PC-9 (cell line): ENCODE results near the gene MACC1. TPM values are rescaled to one million over a fixed set of nuclear protein-coding genes. Genes with fewer than 3 reads are reported as not detected.

Source experiments
- BruUV-seq: library from RNA; stranded (reverse); fragments of 400-500 nt; replicated peaks from 2 replicates; lab custom pipeline; 2021; lab: Mats Ljungman, UMichigan
- CTCF ChIA-PET: fragments of 300-600 bp; sonication (Branson Sonifier 250); formaldehyde crosslinking; loops from one replicate; lab custom pipeline; 2022; ENCODE audit warnings: antibody characterized with exemption; lab: Charles Lee
- POLR2A ChIA-PET: fragments of 300-600 bp; sonication (Branson Sonifier 250); formaldehyde crosslinking; loops from one replicate; lab custom pipeline; 2022; ENCODE audit warnings: antibody characterized with exemption; ENCODE audit not compliant: unreplicated experiment; lab: Charles Lee
- DNase-seq, 2 experiments: peaks; one replicate each; pipeline versions ENCODE4 v3.0.0 to v3.0.0-alpha.2; 2015 to 2022; ENCODE audit warnings: mixed read lengths in 1 of 2
- H2AFZ ChIP-seq: fragments of 200-600 bp; sonication (generic); 2 replicates; pipeline ENCODE4 v1.8.1; 2017; ENCODE audit warnings: antibody characterized with exemption
- H3F3A ChIP-seq: fragments of 200-600 bp; sonication (generic); 2 replicates; pipeline ENCODE4 v1.8.1; 2017; ENCODE audit warnings: antibody characterized with exemption, mild to moderate bottlenecking, low read depth; ENCODE audit not compliant: insufficient read depth
- H3K27ac ChIP-seq: fragments of 200-600 bp; sonication (generic); 2 replicates; pipeline ENCODE4 v1.6.1; 2016; ENCODE audit warnings: mixed run types
- H3K27me3 ChIP-seq: fragments of 200-600 bp; sonication (generic); 2 replicates; pipeline ENCODE4 v1.6.1; 2016; ENCODE audit warnings: low read depth, mixed run types; ENCODE audit not compliant: insufficient read depth
- H3K36me3 ChIP-seq: fragments of 200-600 bp; sonication (generic); 2 replicates; pipeline ENCODE4 v1.6.1; 2016; ENCODE audit warnings: low read depth, mixed run types
- H3K4me1 ChIP-seq: fragments of 200-600 bp; sonication (generic); replicated peaks from 2 replicates; pipeline ENCODE4 v1.6.1; 2016; ENCODE audit warnings: mixed run types; ENCODE audit not compliant: insufficient read depth
- H3K4me2 ChIP-seq: fragments of 200-600 bp; sonication (generic); 2 replicates; pipeline ENCODE4 v1.6.1; 2017; ENCODE audit warnings: mixed run types
- H3K4me3 ChIP-seq: fragments of 200-600 bp; sonication (generic); 2 replicates; pipeline ENCODE4 v1.6.1; 2016; ENCODE audit warnings: mixed run types
- H3K79me2 ChIP-seq: fragments of 200-600 bp; sonication (generic); 2 replicates; pipeline ENCODE4 v1.6.1; 2017; ENCODE audit warnings: low read depth, mixed run types
- H3K9me2 ChIP-seq: fragments of 200-600 bp; sonication (generic); 2 replicates; pipeline ENCODE4 v1.8.1; 2017; ENCODE audit warnings: mild to moderate bottlenecking; ENCODE audit not compliant: insufficient read depth
- H3K9me3 ChIP-seq: fragments of 200-600 bp; sonication (generic); 2 replicates; pipeline ENCODE4 v1.8.1; 2016; ENCODE audit warnings: low read depth; ENCODE audit not compliant: insufficient read depth
- H4K20me1 ChIP-seq: fragments of 200-600 bp; sonication (generic); 2 replicates; pipeline ENCODE4 v1.8.1; 2017; ENCODE audit not compliant: insufficient read depth
- EZH2 ChIP-seq: fragments of 200-600 bp; sonication (generic); IDR thresholded peaks from 2 replicates; pipeline ENCODE4 v1.8.0; 2017; ENCODE audit warnings: antibody characterized with exemption, low read depth
- intact Hi-C: fragments of 100-400 bp; cut with micrococcal nuclease; formaldehyde crosslinking; loops from one replicate; pipeline ENCODE4 v1.10.0; 2022; ENCODE audit not compliant: unreplicated experiment
- total RNA-seq: library from RNA; stranded (reverse); gene quantifications from 2 replicates; pipeline ENCODE4 v1.2.3, GENCODE V29; 2021
- TF ChIP-seq, protein P1 (sequence below): fragments of 200-600 bp; sonication (generic); conservative IDR thresholded peaks from 2 replicates; pipeline ENCODE4 v1.6.1; 2017; ENCODE audit warnings: mixed run types, antibody characterized with exemption, mild to moderate bottlenecking, moderate library complexity

The MACC1 gene
- total RNA-seq, 1 experiment from 2014 or later, result 50.8 TPM

DNA sequence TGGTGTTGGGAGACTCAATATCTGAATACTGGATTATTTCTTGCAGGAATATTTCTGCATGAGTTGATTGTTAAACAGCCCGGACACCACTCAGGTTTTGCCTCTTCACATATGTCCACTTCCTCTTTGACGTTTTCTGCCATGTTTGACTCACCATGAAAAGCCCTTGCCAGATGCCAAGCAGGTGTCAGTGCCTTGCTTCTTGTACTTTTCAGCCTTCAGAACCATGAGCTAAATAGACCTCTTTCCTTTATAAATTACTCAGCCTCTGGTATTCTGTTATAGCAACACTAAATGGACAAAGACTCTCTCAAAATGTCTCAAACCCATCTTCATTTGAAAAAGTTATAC, 24.7 kb upstream of the MACC1 start:
- ChIA-PET CTCF (interaction anchor here (0.6 kb wide), 1 partner anchor 484 kb away, joined by 4 read pairs; no protein-coding TSS in a partner anchor), POLR2A (no interaction called here)
- Histone ChIP-seq H3K9me2 (no peaks in the 10 kb centered on the region), H3K4me1 (peaks cover 10% of the 10 kb centered on the region; the same call in 1 of the 2 replicates), H3K4me2 (no peak overlapping the region), H3K27me3 (no peaks in the 10 kb centered on the region), H4K20me1 (no peaks in the 10 kb centered on the region), H3F3A (no peaks in the 10 kb centered on the region), H3K27ac (no peak overlapping the region), H2AFZ (peak overlapping the region; percentile 40; the same call in 1 of the 2 replicates), H3K36me3 (no peaks in the 10 kb centered on the region), H3K9me3 (no peaks in the 10 kb centered on the region), H3K4me3 (no peak overlapping the region), H3K79me2 (no peaks in the 10 kb centered on the region)
- no peak for DNase-seq
- TF ChIP-seq, protein P1, sequence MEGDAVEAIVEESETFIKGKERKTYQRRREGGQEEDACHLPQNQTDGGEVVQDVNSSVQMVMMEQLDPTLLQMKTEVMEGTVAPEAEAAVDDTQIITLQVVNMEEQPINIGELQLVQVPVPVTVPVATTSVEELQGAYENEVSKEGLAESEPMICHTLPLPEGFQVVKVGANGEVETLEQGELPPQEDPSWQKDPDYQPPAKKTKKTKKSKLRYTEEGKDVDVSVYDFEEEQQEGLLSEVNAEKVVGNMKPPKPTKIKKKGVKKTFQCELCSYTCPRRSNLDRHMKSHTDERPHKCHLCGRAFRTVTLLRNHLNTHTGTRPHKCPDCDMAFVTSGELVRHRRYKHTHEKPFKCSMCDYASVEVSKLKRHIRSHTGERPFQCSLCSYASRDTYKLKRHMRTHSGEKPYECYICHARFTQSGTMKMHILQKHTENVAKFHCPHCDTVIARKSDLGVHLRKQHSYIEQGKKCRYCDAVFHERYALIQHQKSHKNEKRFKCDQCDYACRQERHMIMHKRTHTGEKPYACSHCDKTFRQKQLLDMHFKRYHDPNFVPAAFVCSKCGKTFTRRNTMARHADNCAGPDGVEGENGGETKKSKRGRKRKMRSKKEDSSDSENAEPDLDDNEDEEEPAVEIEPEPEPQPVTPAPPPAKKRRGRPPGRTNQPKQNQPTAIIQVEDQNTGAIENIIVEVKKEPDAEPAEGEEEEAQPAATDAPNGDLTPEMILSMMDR, result no peak
- no peak for TF ChIP-seq EZH2
- intact Hi-C loops, result loop anchor here (1.0 to 5.0 kb wide), 5 partner anchors 25 to 284 kb away; partner anchors contain the start of gene MACC1
- BruUV-seq, result no TSS peak

- peak in 1 of 2 experiments; percentile 54 for DNase-seq
- intact Hi-C loops, result loop anchor here (1.0 to 5.0 kb wide), 5 partner anchors 24 to 283 kb away; partner anchors contain the start of gene MACC1
- TF ChIP-seq EZH2, result no peak
- TF ChIP-seq, protein P1, result no peak
Measured at GRCh38 chr7:20241194-20241910, 24.2 kb upstream of the MACC1 start.

DNA sequence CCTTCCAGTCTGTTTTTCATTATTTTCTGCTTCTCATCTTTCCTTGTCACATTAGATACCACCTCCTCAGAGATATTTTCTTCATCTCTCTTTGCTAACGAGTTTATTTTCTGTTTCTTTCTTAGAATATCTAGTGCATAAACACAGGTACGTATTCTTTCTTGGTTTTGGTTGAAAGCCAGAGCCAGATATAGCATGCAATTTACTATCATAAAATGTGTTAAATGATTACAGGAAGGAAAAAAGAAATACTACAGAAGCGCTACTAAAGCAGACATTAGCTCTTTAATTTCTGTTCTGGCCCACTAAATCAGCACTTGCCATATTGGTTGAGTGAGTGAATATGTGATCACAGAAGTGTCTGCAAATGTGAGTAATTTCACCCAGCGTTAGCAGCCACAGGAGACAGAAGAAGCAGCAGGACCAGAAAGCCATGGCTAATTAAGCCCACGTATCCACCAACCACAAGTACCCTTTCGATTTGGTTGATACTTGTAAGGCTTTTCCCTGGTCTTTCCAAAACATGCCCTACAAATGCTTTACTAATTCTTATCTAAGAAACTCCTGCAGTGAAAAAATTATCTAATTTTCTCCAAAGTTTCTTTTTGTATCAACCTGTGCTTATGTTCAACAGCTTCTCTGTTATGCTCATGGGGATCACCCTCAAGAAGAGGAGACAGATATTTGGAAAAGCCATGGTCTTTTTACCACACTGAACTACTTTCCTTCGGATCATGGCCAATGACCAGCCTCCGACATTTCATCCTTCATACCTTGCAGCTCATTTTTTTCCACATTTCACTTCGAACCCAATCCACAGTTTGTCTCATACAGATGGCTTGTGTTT, 23.1 kb upstream of the MACC1 start:
- H3K79me2 ChIP-seq, result no peaks in the 10 kb centered on the region
- H3F3A ChIP-seq, result 0 out of 2 replicates have a peak, but pooled peaks cover 6% of the 10 kb centered on the region
- no peak overlapping the region for H3K4me2 ChIP-seq
- H3K27me3 ChIP-seq, result no peaks in the 10 kb centered on the region
- peak overlapping the region; percentile 15; the same call in 1 of the 2 replicates for H2AFZ ChIP-seq
- no peaks in the 10 kb centered on the region for H3K36me3 ChIP-seq
- intact Hi-C loops, result loop anchor here (2.0 to 5.0 kb wide), 3 partner anchors 42 to 112 kb away; no protein-coding TSS in a partner anchor
- no peak overlapping the region for H3K4me3 ChIP-seq
- TF ChIP-seq, protein P1, result no peak
- no peak for TF ChIP-seq EZH2
- H3K9me3 ChIP-seq, result no peaks in the 10 kb centered on the region
- no peaks in the 10 kb centered on the region for H3K9me2 ChIP-seq
- no peak overlapping the region for H3K27ac ChIP-seq
- POLR2A ChIA-PET, result no interaction called here
- BruUV-seq, result no TSS peak
- CTCF ChIA-PET, result interaction anchor here (0.9 kb wide), 1 partner anchor 23 kb away, joined by 4 read pairs; the partner anchor contains the start of gene MACC1
- no peak for DNase-seq
- H4K20me1 ChIP-seq, result no peaks in the 10 kb centered on the region
- H3K4me1 ChIP-seq, result peaks cover 19% of the 10 kb centered on the region

More at GRCh38 chr7:20241194-20241910, 24.2 kb upstream of the MACC1 start:
- CTCF ChIA-PET, result interaction anchor here (0.6 to 0.9 kb wide), 2 partner anchors 24 to 483 kb away, joined by 4 read pairs; partner anchors contain the start of gene MACC1
- Histone ChIP-seq H3K27me3 (no peaks in the 10 kb centered on the region), H3K9me3 (no peaks in the 10 kb centered on the region), H3K4me3 (no peak overlapping the region), H3K79me2 (no peaks in the 10 kb centered on the region), H3K4me1 (peaks cover 15% of the 10 kb centered on the region), H3F3A (0 out of 2 replicates have a peak, but pooled peaks cover 5% of the 10 kb centered on the region), H4K20me1 (no peaks in the 10 kb centered on the region), H2AFZ (peak overlapping the region; percentile 40; the same call in 1 of the 2 replicates), H3K9me2 (no peaks in the 10 kb centered on the region), H3K27ac (no peak overlapping the region), H3K36me3 (no peaks in the 10 kb centered on the region), H3K4me2 (no peak overlapping the region)
- POLR2A ChIA-PET, result no interaction called here
- BruUV-seq, result no TSS peak
